Stimulated activated naive CD4-positive, alpha-beta T cell treated with Interleukin-2 at 50 U/mL for 16 hours (primary cell): ENCODE results near the gene MUC21.

ENCODE experiments used
- DNase-seq: peaks from one replicate; lab custom pipeline; 2025; lab: John Stamatoyannopoulos, UW

Gene MUC21

DNA sequence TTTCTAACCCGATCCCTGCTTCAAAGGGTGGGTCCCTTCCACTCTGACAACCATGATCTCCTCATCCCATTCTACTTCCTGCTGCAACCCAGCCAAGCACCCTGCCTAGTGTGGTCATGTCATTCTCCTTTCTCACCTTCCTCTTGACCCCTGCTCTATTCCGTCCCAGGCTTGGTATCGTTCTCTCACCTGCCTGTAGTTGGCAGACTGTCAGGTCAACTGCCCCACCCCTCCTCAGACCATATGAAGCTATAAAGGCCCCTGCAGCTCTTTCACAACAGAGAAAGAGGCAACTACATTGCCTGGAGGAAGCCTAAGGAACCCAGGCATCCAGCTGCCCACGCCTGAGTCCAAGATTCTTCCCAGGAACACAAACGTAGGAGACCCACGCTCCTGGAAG, at the start of gene MUC21:
MUC21 (plus strand) TSS at position 280 of the 400 bp plus-strand sequence. CDS start 241 bp downstream, outside the sequence.
- no peak for DNase-seq

DNA sequence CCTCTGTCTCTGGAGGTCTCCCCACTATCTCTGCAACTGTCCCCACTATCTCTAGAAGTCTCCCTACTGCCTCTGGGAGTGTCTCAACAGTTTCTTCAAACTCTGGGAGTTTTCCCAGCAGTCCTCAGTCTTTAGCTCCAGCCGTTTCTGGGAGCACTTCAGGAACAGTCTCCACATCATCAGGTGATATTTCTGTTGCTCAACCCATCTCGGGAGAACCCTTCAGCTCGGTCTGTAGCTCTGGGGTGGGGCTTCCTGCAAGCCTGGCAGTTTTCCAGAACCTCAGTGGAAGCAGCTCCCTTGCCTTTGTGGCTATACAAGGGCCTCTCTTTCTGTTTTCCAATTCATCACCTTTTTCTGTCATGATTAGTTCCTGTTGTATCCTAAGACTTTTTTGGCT, 48.5 kb upstream of the MUC21 start:
- DNase-seq = no peak

DNA sequence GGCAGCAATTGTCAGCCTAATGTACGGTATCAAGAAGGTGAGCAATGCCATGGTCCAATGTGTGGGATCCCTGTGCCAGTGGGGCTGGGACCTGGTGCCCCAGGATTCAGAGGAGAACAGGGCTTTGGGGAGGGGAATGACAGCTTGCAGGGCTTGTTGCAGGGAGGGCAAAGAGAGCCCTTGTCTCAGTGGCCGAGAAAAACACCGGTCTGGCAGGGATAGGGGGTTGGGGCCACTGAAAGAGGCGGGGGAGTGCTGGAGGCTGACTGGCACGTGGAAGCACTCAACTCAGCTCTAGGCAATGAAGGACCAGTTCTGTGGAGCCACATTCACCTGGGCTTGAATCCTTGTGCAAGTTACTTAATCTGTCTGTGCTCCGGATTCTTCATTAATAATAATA, 46.3 kb upstream of the MUC21 start:
- DNase-seq = no peak

DNA sequence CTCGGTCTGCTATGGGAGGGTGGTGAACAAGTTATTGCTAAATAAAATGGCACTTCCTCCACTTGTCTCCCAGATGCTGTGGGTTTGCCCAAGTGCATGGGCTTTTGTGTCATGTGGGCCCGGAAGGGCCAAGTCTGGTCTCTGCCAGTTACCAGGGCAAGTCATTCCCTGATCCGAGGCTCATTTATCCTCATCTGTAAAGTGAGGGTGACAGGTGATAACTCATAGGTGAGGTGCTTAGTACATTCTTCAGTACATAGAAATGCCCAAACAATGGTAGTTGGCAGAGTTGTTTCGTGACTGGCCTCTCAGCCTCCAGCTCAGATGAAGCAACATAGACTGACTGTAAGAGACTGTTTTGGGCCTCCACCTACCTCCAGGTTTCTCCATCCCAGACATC, 44.8 kb upstream of the MUC21 start:
- no peak for DNase-seq

DNA sequence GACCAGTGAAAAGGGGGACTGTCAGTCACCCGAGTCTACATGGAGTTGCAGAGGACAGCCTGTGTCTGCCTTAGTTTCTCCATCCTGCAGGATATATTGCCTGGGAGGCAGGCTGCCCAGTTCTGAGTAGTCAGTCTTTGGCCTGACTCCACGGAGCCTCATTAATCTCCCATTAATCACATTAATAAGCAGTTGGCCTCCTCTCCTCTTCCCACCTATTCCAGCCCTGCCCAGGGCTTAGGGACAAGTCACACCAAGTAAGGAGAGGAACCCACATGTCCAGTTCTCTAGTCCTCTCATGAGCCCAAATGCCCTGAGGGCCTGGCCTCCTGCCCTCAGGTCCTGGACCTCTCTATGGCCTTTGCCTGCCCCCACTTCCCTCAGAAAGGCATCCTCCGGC, 44.0 kb upstream of the MUC21 start:
- DNase-seq = no peak

DNA sequence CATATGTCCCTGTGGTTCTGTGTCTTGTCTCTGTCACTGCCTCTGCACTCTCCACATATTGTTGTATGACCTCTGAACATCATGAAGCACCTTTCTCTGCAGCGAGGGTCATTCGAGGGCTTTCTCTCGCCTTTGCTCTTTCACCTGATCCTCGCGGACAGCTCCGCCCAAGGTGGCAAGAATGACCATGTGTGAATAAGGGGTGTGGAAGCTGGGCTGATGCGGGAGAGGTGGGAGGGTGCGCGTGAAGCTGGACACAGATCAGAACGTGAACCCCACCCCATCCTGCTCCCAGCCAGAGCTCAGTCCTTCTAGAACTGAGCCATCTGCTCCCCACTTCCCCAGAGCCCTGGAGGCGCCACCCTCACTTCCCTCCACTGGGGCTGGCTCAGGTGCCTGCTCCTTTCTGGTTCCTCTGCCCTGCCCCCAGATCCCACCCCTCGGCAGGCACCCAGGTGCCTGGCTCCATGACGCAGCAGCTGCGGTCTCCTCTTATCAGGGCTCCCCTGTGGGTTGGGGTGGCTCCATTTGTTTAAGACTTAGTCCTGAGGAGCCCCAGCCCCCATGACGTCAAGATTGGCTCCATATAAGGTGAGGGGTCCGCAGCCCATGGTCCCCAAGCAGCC, 43.0 kb upstream of the MUC21 start, which contains the start of gene MUCL3:
MUCL3 (plus strand) TSS at position 613 of the 626 bp plus-strand sequence. CDS start 27 bp downstream, outside the sequence.
- DNase-seq = no peak

DNA sequence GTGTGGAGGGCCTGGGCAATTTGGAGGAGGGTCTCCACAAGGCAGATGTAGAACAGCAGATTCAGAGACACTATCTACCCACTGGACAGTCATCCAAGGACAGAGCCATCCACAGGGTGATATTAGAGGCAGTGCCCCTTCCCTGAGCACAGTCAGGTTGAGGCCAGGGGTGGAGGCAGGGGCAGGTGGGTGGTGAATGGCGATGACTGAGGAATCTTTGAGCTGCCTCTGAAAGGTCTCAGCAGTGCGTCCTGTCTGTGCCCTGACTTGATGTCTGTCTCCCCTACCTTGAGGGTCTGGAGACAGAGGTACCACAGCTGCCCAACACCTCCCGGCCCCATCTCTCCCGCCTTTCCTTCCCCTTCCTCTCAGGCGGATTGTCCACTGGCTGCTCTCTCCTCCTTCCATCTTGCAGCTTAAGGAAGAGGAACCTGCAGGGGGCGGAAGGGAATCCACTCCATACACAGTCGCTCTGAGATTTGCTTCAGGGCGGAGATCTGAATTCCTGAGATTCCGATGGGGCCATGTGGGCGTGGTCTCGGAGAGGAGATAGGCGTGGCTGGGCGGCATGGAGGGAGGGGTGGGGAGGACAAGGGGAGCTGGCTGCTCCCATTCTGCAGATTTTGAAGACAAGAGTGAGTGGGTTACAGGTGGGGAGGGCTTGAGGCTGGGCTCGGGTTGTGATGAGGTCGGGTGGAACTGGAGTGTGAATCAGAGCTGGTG, 41.0 kb upstream of the MUC21 start:
- DNase-seq = no peak

DNA sequence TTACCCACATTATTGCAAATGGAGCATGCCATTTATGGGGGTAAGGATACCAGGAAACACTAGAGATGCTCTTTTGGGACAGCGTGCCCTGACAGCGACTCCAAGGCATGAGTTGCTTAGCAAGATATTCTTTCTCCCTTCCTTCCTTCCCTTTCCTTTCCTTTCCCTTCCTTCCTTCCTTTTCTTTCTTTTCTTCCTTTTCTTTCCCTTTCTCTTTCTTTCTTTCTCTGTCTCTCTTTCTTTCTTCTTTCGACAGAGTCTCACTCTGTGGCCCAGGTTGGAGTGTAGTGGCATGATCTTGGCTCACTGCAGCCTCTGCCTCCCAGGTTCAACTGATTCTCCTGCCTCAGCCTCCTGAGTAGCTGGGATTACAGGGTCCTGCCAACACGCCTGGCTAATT, 39.5 kb upstream of the MUC21 start:
- no peak for DNase-seq

DNA sequence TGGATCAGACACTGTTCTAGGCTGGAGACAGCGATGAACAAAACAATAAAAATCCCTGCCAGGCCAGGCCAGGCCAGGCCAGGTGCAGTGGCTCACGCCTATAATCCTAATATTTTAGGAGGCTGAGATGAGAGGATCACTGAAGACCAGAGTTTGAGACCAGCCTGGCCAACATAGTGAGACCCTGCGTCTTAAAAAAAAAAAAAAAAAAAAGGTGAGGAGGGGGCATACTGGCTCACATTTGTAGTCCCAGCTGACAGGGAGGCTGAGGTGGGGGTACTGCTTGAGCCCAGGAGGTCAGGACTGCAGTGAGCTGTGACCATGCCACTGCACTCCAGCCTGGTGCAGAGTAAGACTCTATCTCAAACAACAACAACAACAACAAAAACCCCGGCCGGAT, 38.2 kb upstream of the MUC21 start:
- DNase-seq = no peak

DNA sequence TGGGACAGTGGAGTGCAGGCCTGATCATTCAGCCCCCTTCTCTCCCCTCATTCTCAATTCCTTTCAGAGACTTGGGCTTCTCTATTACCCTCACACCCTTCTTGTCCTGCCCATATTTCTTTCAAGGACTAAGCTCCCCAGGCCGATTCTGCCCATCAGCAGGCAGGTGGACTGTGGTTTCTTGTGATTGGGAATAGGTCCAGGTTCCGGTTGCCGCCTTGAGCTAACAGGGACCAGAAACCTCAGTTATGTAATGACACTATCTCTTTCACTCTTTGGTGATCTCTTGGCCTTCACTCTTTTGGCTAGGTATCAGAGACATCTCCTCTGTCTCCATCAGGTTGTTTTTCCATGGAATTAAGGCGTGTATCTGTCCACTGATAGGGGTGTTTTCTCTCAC, 36.3 kb upstream of the MUC21 start:
- no peak for DNase-seq

DNA sequence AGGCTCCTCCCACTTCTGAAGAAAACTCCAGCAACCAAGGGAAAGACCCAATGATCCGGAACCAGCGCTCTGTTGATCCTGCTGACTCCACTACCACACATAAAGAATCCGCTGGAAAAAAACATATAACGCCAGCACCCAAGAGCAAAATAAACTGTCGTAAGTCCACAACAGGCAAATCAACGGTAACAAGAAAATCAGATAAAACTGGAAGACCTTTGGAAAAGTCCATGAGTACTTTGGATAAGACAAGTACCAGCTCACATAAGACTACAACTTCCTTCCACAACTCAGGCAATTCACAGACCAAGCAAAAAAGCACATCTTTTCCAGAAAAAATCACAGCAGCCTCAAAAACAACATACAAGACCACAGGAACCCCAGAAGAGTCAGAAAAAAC, 34.7 kb upstream of the MUC21 start:
- DNase-seq = no peak

DNA sequence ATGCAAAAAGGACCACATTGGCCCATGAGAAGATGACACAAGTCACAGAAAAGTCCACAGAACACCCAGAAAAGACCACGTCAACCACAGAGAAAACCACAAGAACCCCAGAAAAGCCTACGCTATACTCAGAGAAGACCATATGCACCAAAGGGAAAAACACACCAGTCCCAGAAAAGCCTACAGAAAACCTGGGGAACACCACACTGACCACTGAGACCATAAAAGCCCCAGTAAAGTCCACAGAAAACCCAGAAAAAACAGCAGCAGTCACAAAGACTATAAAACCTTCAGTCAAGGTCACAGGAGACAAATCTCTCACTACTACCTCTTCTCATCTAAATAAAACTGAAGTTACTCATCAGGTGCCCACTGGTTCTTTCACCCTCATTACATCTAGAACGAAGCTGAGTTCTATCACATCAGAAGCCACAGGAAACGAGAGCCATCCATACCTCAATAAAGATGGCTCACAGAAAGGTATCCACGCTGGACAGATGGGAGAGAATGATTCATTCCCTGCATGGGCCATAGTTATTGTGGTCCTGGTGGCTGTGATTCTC, 31.5 kb upstream of the MUC21 start:
- DNase-seq = no peak

DNA sequence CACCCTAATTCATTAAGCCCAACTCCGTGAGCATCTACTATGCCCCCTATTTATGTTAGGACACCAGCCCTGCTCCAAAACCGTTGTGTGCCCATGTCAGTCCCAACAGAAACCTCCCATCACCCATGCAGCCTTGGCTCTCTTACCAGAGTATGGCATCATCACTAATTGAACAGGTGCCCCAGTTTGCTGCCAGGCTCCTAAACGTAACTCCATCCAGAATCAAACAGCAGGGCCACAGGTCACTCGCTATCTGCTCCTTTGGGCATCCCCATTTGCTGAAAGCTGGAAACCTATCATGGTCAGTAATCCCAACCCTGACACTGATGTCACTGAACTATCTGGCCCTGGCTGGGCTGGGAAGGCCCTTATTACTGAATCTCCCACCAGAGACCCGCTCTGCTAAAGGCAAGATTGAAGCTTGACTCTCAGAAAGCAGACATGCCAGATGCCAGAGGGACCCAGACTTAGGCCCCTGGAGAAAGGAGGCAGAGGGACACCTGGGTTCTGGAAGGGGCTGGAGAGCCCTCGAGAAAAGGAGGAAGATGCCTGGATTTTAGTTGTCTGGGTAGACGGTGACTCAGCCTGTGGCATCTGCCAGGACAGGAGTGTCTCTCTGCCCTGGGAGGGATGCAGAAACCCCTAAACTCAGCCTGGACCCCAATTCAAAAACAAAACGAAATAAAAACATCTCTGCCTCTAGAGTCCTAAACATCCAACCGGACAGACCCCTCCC, 28.7 kb upstream of the MUC21 start:
- DNase-seq = no peak

DNA sequence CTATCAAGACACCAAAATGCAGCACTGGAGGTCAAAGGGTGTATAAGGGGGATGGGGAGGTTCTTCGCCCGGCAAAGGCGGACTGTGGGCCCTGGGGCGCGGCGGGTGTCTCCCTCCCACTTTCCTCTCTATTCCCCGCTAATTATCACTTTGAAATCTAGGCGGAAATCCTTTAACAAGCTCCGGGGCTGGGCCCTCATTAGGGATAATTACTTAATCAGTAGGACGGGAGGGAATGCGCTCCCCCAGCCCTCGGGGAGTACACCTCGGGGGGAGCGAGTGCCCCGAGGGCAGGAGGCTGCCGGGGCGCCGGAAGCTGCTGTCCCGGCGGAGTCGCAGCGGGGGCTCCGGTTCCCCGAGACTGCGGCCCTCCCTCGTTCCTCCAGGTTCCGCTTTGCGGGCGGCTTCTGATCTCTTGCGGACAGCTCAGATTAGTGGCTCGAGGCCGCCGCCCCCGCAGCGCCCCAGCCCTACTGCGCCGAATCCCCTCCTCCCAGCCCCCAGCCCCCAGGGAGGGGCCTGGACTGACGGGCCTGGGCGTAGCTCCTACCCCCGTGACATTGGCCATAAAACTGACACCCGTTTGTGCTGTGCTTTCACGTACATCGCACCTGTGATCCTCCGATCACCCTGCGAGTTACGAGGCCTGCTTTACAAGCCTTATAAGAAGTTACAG, 28.0 kb upstream of the MUC21 start:
- peak; percentile 68 for DNase-seq

DNA sequence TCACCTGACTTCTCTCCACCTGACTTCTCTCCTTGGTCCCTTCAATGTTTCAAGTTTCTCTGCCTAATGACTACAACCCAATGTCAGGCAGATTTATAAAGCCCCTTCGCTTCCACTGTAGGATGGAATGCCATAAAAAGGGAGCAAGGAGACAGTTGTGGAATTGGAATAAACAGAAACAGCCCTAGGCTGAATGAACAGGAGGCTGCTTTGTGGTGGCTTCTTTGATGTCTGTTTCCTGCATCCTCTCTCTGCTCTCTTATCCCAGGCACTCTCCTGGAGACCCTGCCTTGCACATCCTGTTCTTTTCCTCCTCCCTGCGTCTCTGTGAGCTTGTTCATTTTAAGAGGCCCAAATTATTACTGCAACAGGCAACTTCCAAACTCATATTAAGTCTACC, 25.8 kb upstream of the MUC21 start:
- no peak for DNase-seq

DNA sequence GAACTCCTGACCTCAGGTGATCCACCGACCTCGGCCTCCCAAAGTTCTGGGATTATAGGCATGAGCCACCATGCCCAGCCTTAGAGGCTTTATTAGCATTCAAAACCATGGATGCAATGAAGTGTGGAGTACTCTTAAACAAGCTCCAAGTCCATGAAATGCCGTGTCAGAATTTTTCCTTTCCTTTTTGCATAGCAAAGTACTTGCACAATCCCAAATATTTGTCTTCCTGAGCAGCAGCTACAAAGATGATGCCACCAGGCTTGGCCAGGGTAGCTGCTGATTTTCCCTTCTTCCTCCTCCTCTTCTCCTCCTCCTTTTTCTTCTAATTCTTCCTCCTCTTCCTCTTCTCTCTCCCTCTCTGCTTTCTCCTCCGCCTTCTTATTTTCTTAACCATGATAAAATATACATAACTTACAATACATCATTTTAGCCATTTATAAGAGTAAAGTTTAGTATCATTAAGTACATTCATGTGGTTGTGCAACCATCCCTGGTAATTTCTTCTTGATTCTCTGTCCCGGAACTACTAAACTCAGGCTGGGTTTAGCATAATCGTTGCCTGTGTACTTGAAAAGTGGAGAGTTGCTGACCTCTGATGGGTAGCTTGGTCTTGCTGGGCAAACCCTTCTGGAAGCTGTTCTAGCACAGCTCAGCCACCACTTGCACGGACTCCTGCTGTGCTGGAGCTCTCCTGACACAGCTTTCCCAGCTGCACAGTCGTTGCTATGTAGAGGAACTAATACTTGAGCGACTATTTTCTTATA, 22.4 kb upstream of the MUC21 start:
- DNase-seq = no peak

DNA sequence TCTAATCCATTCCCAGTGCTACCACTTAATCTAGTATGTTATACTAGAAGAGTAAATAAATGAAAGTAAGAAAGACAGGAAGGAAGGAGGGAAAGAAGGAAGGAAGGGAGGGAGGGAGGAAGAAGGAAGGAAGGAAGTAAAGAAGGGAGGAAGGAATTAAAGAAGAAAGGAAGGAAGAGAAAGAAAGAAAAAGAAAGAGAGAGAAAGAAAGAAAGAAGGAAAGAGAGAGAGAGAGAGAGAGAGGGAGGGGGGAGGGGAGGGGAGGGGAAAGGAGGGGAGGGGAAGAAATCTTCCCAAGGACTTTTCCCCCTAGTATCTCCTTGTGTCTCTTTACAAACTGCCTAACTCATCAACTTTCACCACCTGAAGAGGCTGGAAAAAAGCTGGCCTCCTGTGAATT, 20.8 kb upstream of the MUC21 start:
- no peak for DNase-seq

DNA sequence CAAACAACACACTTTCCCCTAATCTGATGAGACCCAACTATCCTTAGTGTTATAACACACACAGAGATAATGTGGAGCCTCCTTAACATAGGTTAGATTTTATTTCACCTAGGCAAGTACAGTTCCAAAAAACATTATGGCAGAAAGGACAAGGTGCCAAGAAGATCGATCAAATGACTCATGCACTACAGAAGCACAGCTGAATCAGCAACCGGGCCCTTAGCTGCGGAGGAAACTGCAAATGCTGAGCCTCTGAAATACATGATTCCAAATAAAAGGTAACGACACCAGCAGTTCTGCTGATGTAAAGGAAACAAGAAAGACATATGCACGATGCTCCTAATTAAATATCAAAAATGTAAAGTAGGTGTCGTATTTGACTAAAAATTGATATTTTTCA, 19.9 kb upstream of the MUC21 start:
- no peak for DNase-seq

DNA sequence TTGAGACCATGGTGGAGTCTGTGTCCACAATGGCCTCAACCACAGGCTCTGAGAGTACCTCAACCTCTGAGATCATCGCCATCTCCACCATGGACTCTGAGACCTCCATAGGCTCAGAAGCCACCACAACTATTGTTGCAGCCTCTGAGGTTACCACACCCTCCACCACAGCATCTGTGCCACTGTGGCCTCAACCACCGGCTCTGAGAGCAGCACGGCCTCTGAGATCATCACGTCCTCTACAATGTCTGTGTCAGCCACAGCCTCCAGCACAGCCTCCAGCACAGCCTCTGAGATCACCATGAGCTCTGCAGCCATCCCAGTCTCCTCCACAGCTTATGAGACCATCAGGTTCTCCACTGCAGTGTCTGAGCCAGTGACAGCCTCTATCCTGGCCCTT, 19.4 kb upstream of the MUC21 start:
- no peak for DNase-seq

DNA sequence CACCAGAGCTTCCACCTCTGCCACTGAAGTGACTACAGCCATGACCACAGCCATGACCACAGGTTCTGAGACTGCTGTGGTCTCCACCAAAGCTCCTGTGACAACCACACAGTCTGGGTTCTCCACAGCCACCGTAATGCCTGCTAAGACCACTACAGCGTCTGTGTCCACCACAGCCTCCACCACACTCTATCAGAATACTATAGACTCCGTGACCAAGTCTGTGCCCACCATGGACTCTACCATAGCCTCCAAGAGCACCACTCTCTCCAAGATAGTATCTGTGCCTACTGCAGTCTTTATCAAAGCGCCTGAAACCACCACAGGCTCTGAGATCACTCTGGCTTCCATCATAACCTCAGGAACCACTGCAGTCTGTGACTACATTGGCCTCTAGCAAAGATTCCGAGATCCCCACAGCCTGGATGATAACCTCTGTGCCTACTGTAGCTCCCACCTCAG, 18.3 kb upstream of the MUC21 start:
- no peak for DNase-seq

DNA sequence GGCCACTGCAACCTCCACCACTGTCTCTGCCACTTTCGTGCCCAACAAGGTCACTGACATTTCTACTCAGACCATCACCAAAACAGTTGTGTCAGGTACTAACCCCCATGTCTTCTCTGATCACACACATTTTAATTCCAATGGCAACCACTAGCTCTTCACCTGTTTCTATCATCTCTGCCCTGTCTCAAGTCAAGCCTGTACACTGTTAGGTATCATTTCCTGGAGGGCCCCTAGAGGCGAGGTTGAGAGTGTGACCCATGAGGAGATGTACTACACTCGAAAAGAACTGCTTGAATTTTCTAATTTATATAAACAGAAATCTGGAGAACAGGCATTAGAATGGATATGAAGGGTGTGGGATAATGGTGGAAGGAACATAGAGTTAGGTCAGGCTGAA, 17.4 kb upstream of the MUC21 start:
- DNase-seq = no peak
